Fibroblast of lung (primary cell): Measurements from ENCODE around the gene NDEL1. TPM values are rescaled to one million over a fixed set of nuclear protein-coding genes. Genes with fewer than 3 reads are reported as not detected.

ENCODE experiments used
- DNase-seq, 2 donors: peaks; one replicate each; pipeline versions ENCODE4 v3.0.0 to v3.0.0-alpha.2; 2010; ENCODE audit warnings: low read depth in 2 of 2
- H2AFZ ChIP-seq: 2 replicates; pipeline ENCODE4 v1.5.1; 2012; ENCODE audit warnings: low read length, control low read depth, inconsistent platforms
- H3K27ac ChIP-seq: 2 replicates; pipeline ENCODE4 v1.5.1; 2011; ENCODE audit warnings: low read length, control low read depth; ENCODE audit not compliant: insufficient read depth
- H3K27me3 ChIP-seq: 2 replicates; pipeline ENCODE4 v1.5.1; 2011; ENCODE audit warnings: mild to moderate bottlenecking, low read length; ENCODE audit not compliant: control insufficient read depth, insufficient read depth
- H3K36me3 ChIP-seq: 2 replicates; pipeline ENCODE4 v1.5.1; 2011; ENCODE audit warnings: low read length; ENCODE audit not compliant: control insufficient read depth, insufficient read depth
- H3K4me1 ChIP-seq: 2 replicates; pipeline ENCODE4 v1.5.1; 2011; ENCODE audit warnings: low read length; ENCODE audit not compliant: control insufficient read depth, insufficient read depth; ENCODE audit errors: extremely low read depth
- H3K4me2 ChIP-seq: 2 replicates; pipeline ENCODE4 v1.5.1; 2011; ENCODE audit warnings: low read length, control low read depth; ENCODE audit not compliant: insufficient read depth; ENCODE audit errors: extremely low read depth
- H3K4me3 ChIP-seq, 4 experiments: fragments of 200-600 bp in 1 of 4; sonication (generic) in 1 of 4; replicated peaks in 1 of 4; 2 replicates each; pipeline ENCODE4 v1.5.1; 2011 to 2016; ENCODE audit warnings: low read length in 4 of 4, low read depth in 3 of 4, mild to moderate bottlenecking in 3 of 4, control low read depth in 2 of 4, inconsistent platforms in 1 of 4, mixed read lengths in 1 of 4; ENCODE audit not compliant: insufficient read depth in 1 of 4; ENCODE audit errors: control extremely low read depth in 1 of 4
- H3K79me2 ChIP-seq: 2 replicates; pipeline ENCODE4 v1.5.1; 2012; ENCODE audit warnings: mild to moderate bottlenecking, low read length, inconsistent platforms; ENCODE audit not compliant: control insufficient read depth, insufficient read depth
- H3K9ac ChIP-seq: 2 replicates; pipeline ENCODE4 v1.5.1; 2011; ENCODE audit warnings: mild to moderate bottlenecking, low read length, control low read depth; ENCODE audit not compliant: insufficient read depth
- H3K9me3 ChIP-seq: 2 replicates; pipeline ENCODE4 v1.5.1; 2012; ENCODE audit warnings: low read depth, low read length; ENCODE audit not compliant: control insufficient read depth, insufficient read depth
- H4K20me1 ChIP-seq: 2 replicates; pipeline ENCODE4 v1.5.1; 2011; ENCODE audit warnings: low read length; ENCODE audit not compliant: control insufficient read depth, insufficient read depth; ENCODE audit errors: extremely low read depth
- CTCF ChIP-seq, 2 donors: IDR thresholded peaks in 1 of 2; conservative IDR thresholded peaks in 1 of 2; 1 replicate in 1 of 2; 2 replicates in 1 of 2; pipeline ENCODE4 v1.5.1; 2011 to 2012; ENCODE audit warnings: low read length in 2 of 2, control low read depth in 1 of 2, inconsistent platforms in 1 of 2, low read depth in 1 of 2, mild to moderate bottlenecking in 1 of 2
- EZH2 ChIP-seq: IDR thresholded peaks from 2 replicates; pipeline ENCODE4 v1.5.1; 2012; ENCODE audit warnings: low read length, control low read depth, mild to moderate bottlenecking; ENCODE audit errors: missing control alignments
- polyA plus RNA-seq, 2 donors: library from polyadenylated mRNA; depleted of rRNA in 1 of 2; stranded (reverse) in 1 of 2; unstranded in 1 of 2; fragments of >200 nt; gene quantifications; 2 replicates each; pipeline ENCODE4 v1.2.1, GENCODE V29; 2011 to 2012; ENCODE audit warnings: missing spikeins in 1 of 2
- total RNA-seq: library from RNA; depleted of rRNA; stranded (reverse); fragments of >200 nt; gene quantifications from 2 replicates; pipeline ENCODE4 v1.2.1, GENCODE V29; 2014

The NDEL1 gene
- total and polyA plus RNA-seq, 2 donors (not counting 1 experiment from before 2014, with no cell fraction given), result 45.4 to 88.6 TPM

DNA sequence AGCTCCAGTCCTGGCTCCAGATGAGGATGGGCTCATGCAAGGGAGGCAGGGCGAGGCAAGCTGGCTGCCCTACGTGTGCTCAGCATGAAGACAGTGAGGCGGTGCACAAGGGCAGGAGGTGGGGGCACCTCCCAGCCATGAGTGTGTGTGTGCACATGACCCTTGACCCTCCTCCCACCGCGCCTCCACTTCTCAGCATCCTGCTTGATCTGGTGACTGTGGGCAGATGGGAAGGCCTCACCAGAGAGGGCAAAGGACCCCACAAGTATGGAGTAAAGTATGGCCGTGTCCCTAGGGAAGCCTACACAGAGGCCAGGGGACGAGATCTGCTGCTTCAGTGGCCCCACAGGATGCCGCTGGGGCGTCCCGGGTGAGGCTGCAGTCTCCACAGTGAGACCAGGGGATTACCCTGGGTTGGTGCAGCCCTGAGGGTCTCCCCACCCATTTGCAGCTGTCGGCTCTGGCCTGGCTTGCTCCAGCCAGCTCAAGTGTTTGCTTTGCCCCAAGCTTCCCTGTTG is 30.1 kb upstream of the NDEL1 start:
- Histone ChIP-seq H3K9ac (no peak overlapping the region), H3K27me3 (peaks cover 4% of the 10 kb centered on the region), H3K36me3 (no peaks in the 10 kb centered on the region), H2AFZ (no peak overlapping the region), H3K4me3 (no peak overlapping the region), H3K79me2 (no peaks in the 10 kb centered on the region), H3K4me2 (no peak overlapping the region), H3K27ac (no peak overlapping the region), H3K4me1 (peaks cover 2% of the 10 kb centered on the region), H3K9me3 (no peaks in the 10 kb centered on the region), H4K20me1 (no peaks in the 10 kb centered on the region)
- no peak for DNase-seq
- TF ChIP-seq EZH2, result no peak
- no peak for TF ChIP-seq CTCF (conservative IDR thresholded peaks at IDR 0.05 in 1 of 2, IDR thresholded peaks at IDR 0.05 in 1 of 2; ENCODE audit: low read depth in 1 of 2, low read length in 2 of 2)

DNA sequence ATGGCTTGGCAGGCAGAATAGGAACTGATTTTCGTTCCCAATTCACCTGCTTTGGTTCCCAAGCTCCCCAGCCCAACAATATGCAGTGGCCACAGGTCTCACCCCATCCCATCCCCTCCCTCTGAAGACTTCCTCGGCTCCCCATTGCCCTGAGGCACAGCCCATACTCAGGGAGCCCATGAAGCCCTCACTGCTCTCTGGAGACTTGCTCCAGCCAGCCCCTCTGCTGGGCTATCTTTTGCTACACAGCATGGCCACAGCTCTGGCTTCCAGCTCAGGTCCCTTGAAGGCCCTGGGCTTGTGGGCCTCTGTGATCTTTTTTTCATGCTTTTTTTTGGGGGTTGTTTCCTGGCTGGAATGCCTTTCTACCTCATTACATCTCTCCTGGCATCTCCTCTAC is 29.5 kb upstream of the NDEL1 start:
- Histone ChIP-seq H3K9me3 (no peaks in the 10 kb centered on the region), H4K20me1 (no peaks in the 10 kb centered on the region)
- TF ChIP-seq CTCF (conservative IDR thresholded peaks at IDR 0.05 in 1 of 2, IDR thresholded peaks at IDR 0.05 in 1 of 2; ENCODE audit: low read depth in 1 of 2, low read length in 2 of 2), result no peak
- no peak for TF ChIP-seq EZH2

GRCh38 chr17:8408371-8408770 is 27.3 kb upstream of the NDEL1 start:
- Histone ChIP-seq H3K4me3 (no peak overlapping the region), H3K4me2 (no peak overlapping the region), H3K9ac (no peak overlapping the region), H3K4me1 (peaks cover 2% of the 10 kb centered on the region), H2AFZ (no peak overlapping the region), H3K36me3 (no peaks in the 10 kb centered on the region), H3K27ac (no peak overlapping the region), H4K20me1 (no peaks in the 10 kb centered on the region), H3K9me3 (no peaks in the 10 kb centered on the region), H3K79me2 (no peaks in the 10 kb centered on the region), H3K27me3 (no peaks in the 10 kb centered on the region)
- no peak for DNase-seq
- no peak for TF ChIP-seq EZH2
- no peak for TF ChIP-seq CTCF (conservative IDR thresholded peaks at IDR 0.05 in 1 of 2, IDR thresholded peaks at IDR 0.05 in 1 of 2; ENCODE audit: low read depth in 1 of 2, low read length in 2 of 2)

More for the DNA sequence above, 29.5 kb upstream of the NDEL1 start:
- Histone ChIP-seq H2AFZ (no peak overlapping the region), H3K4me1 (peaks cover 2% of the 10 kb centered on the region), H3K36me3 (no peaks in the 10 kb centered on the region), H3K79me2 (no peaks in the 10 kb centered on the region), H3K9ac (no peak overlapping the region), H3K27me3 (peaks cover 4% of the 10 kb centered on the region), H3K27ac (no peak overlapping the region), H3K4me3 (no peak overlapping the region), H3K4me2 (no peak overlapping the region)
- no peak for DNase-seq
